ENCODE data around the gene NTNG1.

The NTNG1 gene

DNA sequence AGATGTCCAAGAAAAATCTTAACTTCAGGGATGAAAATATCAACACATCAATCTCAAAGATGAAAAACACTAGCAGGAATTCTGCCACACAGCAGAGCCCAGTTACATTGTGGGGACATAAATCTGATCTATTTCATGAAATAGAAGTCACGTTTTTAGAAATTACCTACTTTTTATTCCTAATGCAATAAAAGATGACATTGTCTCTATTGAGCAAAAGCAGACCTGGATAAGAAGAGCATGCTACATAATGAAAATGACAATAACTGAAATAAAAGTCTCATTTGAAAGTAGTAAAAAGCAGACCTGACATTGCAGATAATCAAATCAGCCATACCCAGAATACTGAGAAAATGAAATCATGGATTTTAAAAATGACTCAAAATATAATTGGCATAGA lies 156.8 kb downstream of the NTNG1 start:
- no peak for DNase-seq (ENCODE audit: low read depth)

DNA sequence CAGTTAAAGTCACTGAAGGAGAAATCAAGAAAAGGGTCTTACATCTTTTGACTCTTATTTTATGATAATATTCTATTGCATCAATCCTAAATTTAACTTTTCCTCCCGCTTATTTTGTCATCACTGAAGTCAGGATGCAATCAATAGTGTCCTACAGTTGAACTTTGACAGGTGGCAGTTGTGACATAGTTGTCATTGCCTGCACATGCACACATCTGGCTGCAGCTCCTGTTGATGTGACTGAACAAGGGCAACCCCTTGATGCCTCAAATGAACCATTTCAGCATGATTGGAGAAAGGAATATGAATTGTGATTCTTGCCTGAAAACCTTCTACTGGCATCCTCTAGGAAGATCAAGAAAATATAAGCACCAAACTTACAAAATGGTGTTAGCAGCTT lies 157.7 kb downstream of the NTNG1 start:
- DNase-seq (ENCODE audit: low read depth): no peak
- no peak overlapping the region for H3K4me3 ChIP-seq (ENCODE audit: low read depth, low read length)

More for the DNA sequence above, 156.8 kb downstream of the NTNG1 start:
- no peak overlapping the region for H3K4me3 ChIP-seq (ENCODE audit: low read depth, low read length)

DNA sequence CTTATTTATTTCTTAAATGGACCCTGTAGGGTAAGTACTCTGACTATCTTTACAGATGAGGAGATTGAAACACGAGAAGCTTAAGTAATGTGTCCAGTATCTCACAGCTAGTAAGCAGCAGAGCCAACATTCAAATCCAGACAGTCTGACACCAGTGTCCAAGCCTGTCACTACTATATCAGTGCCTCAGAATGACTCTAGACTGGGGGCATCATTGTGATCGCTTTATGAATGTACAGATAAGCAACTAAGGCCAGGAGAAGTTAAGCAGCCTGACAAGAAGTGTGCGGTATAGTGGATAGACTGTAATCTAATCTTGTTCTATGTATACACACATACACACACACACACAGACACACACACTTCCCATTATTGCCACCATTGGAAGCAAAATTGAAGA lies 158.7 kb downstream of the NTNG1 start:
- no peak for DNase-seq (ENCODE audit: low read depth)
- no peak overlapping the region for H3K4me3 ChIP-seq (ENCODE audit: low read depth, low read length)

DNA sequence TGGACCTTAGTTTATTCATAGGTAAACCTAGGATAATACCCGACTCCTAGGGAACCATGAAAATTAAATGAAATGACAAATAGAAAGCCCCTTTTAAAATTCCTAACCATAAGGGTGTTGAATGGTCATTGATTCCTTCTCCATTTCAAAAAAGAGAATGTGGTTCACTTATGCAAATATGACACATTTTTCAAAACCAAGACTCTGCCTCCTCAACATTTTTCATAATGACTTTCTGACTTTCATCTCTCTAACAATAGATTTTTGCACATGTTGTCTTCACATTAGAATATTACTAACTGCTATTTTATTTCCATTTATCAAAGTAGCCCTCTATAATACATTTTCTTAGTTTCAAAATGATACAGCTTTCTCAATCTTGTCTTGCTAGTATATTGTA lies 169.1 kb downstream of the NTNG1 start:
- no peak overlapping the region for H3K4me3 ChIP-seq (ENCODE audit: low read depth, low read length)
- no peak for DNase-seq (ENCODE audit: low read depth)

DNA sequence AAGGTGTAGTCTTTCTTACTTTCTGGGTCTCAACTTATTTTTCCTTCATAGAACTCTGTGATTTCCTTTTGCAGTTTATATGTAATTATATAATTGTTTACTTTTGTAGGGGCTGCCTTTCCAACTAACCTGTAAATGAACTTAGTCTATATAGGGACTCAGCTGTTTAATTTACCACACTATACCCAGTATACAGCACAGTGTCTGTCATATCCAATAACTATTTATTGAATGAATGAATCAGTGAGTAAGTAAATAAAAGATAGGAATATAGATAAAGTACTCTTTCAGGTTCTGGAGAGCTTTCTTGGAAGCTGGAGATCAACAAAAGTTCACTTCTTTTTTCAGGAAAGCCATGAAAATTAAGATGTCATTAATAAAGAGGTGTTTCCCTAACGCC lies 174.8 kb downstream of the NTNG1 start:
- H3K4me3 ChIP-seq (ENCODE audit: low read depth, low read length): no peak overlapping the region
- no peak for DNase-seq (ENCODE audit: low read depth)

DNA sequence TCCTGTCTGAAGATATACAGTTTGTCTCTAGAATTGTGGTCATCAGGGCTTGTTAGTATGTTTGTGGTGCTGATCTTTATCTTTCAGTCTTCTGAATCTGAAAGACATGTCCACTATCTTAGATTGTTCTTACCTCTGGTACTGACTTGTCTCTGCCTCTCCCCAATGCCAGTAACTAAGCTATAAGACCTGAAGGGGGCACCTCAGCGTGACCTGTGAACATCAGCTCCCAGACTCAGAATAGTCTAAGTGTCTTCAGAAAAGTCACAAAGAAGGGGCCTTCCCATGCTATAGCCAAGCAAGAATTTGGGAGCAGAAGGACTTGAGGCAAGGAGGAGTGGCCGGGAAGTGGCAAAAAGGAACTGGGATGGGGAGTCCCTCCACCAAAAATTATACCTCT lies 178.1 kb downstream of the NTNG1 start:
- no peak for DNase-seq (ENCODE audit: low read depth)

DNA sequence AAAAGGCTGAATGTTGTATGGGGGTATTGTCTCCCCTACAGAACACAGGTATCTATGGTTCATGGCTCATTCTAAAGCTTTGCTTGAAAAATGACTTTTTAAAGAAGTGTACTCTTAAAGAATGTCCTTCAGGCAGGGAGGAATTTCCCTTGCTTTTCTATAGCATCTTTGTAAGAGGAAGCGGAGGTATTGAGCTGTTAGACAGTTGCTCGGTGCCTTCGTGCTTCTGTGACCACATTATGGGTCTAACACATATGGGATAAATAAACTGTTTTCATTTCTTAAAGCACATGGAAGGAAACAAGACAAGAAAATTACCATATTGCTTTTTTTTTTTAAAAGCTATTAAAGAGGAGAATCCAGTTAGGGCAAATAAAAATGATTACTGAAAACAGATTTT lies 182.9 kb downstream of the NTNG1 start:
- no peak for DNase-seq (ENCODE audit: low read depth)
- no peak overlapping the region for H3K4me3 ChIP-seq (ENCODE audit: low read depth, low read length)

More for the DNA sequence above, 178.1 kb downstream of the NTNG1 start:
- no peak overlapping the region for H3K4me3 ChIP-seq (ENCODE audit: low read depth, low read length)

DNA sequence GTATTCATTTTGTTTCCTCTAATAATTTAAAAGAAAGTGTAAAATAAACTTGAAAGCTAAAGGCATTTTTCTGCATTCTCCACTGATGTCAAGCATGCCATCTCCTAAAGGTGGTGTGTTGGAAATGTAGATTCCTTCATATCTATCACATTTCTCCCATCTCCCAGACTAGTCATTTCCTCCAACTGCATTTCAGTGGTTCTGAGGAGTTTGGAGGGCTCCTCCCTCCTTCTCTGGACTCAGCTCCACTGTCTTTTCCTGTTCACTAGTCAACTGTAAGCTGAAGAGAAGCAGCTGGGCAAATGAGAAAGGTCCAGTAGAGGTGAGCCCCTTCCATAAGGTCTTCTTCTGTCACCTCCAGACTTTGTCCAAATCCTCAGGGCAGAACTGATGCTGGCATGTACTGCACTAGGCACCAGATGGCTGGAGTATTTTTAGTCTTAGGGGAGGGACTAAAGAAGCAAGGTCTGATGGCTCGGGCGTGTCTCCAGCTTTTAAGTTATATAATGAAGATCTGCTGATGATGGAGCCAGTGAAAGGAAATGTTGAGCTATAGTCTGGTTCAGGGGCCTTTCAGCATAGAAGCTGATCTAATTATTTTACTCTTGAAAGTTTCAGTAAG lies 186.1 kb downstream of the NTNG1 start:
- no peak for DNase-seq (ENCODE audit: low read depth)
- H3K4me3 ChIP-seq (ENCODE audit: low read depth, low read length): no peak overlapping the region

DNA sequence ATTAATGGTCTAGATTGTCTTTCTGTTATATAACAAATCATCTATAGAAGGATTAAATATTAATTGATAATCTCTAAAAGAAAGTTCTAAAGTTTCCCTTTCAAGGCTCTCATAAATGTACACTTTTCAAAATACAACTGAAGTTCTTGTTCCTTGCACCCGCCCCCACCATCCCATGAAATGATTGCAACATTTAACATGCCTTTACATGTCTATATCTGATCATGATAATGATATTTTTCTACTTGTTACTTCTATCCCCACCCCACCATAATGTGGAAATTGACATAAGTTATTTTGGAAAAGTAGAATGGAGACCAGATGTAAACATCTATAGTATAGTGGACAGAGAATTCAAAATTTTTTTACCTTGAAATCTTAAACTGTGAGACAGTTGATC lies 186.6 kb downstream of the NTNG1 start:
- H3K4me3 ChIP-seq (ENCODE audit: low read depth, low read length): no peak overlapping the region
- DNase-seq (ENCODE audit: low read depth): no peak

DNA sequence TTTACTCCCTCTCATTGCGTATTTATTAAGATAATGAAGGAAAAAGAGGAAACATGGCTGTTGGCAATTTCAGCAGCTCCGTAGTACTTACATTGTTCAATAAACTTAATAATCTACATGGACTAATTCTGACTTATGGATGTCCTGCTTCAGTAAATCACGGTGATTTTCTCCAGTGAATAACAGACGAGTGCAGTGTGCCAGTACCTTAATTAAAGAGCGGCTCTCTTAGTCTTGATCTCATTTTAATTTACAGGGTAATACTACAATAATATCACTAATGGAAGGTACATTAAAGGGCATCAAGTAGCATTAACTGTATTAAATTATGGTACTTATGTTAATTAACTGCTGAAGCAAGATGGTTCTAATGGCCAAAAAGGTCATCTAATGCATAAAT lies 187.2 kb downstream of the NTNG1 start:
- H3K4me3 ChIP-seq (ENCODE audit: low read depth, low read length): no peak overlapping the region
- no peak for DNase-seq (ENCODE audit: low read depth)

DNA sequence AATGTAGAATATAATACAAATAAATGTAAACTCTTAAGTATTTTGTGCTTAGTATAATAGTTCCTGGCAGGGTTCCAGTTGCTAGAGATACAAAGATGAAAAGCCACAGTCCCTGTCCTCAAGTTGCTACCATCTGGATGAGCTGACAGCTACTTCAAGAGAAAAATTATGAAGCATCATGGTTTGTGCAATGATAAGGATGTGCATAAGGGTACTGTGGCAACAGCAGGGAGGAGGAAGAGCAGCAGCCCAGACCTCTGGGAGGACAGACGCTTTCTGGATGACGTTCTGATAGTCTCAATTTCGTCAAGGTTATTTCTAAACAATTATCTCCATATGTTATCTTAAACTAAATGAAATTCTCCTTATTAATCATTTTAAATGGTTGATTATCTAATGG lies 198.9 kb downstream of the NTNG1 start:
- no peak overlapping the region for H3K4me3 ChIP-seq (ENCODE audit: low read depth, low read length)
- DNase-seq (ENCODE audit: low read depth): no peak

DNA sequence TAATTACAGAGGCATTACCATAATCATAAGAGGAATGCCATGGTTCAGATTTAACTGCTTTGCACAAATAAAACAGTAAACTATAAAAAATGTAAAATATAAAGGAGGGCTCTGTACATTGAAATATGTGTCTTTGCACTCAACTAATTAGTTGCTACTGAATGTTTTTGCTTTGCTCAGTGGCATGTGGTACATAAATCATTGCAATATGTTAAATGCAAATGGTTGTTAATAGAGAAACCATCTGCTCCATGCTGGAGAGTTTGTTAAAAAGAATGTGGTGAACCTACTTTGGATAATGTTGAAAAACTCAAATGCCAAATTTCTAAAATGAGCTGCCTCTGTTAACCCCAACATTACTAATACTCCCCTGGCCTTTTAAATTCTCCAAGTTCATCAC lies 201.5 kb downstream of the NTNG1 start:
- no peak for DNase-seq (ENCODE audit: low read depth)
- H3K4me3 ChIP-seq (ENCODE audit: low read depth, low read length): no peak overlapping the region

DNA sequence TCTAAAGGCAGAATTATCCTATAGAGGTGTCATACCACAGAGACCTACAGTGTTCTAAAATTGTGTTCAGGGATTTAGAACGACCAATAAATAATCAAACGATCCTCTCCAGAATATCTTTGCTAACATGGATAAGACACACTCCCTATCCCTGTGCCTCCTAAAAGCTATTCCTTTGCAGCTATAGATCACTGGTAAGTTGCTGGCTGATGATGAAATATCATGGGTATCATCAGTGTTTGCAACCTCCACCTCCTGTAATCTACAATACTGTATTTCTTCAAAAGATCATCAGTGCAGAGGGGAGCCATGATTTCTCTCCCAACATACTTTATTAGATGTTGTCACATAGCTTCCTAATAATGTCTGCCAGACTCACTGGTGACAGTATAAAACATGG lies 201.9 kb downstream of the NTNG1 start:
- no peak for DNase-seq (ENCODE audit: low read depth)
- no peak overlapping the region for H3K4me3 ChIP-seq (ENCODE audit: low read depth, low read length)

DNA sequence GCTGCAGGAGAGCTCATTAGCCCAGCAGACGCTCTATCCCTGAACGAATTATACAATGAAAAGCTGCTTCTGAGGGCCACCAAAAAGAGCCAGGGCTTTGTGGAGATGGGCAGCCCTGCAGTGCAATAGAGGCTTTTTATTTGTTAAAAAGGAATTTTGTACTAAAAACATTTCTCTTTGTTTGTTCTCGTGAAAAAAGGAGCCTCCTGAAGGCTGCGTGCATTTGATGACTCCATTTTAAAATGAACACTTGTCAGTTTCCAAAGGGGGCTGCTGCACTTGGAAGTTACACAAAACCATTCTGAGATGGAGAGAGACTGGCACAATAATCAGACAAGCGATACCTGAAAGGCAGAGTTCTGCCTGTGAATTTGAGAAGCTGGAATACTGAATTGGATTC lies 202.8 kb downstream of the NTNG1 start:
- no peak overlapping the region for H3K4me3 ChIP-seq (ENCODE audit: low read depth, low read length)
- DNase-seq (ENCODE audit: low read depth): no peak

DNA sequence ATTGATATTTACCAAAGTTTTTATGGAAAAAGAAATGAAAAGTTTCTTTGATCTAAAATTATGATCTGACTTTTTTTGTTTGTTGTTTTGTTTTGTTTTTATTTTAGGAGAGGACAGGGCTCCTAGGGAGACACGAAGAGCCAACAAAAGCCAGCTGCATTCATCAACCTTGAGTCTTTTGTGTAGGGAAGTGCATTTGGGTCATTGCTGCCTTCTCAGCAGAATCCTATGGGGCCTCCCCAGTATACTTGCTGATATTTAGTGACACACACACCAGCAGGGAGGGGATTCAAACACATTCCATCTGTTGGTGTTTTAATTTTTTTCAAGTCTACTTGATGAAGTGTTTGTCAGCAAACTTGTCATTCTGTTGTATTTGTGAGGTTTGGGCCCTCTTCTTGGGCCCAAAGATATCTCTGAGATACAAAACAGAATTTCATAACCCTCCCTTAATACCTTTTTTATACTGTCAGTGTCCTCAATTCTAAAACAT lies 203.5 kb downstream of the NTNG1 start:
- no peak for DNase-seq (ENCODE audit: low read depth)
- no peak overlapping the region for H3K4me3 ChIP-seq (ENCODE audit: low read depth, low read length)

DNA sequence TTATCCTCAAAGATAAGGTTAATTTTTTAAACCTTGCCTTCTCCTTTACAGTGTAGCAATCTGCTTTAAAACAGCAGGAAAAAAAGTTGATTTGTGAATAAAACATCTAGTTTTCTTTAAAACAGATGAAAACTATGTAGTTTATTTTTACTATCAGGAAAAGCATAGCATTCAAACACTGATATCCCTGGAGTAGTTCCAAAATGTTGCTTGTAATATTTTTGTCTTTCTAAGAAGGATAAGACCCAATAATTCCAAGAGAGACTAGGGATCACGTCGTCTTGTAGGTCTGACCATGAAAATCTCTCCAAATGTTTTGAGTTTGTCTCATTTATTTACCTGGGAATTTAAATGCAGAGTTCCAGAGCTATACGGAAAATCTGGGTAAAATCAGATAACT lies 204.0 kb downstream of the NTNG1 start:
- no peak overlapping the region for H3K4me3 ChIP-seq (ENCODE audit: low read depth, low read length)
- no peak for DNase-seq (ENCODE audit: low read depth)

DNA sequence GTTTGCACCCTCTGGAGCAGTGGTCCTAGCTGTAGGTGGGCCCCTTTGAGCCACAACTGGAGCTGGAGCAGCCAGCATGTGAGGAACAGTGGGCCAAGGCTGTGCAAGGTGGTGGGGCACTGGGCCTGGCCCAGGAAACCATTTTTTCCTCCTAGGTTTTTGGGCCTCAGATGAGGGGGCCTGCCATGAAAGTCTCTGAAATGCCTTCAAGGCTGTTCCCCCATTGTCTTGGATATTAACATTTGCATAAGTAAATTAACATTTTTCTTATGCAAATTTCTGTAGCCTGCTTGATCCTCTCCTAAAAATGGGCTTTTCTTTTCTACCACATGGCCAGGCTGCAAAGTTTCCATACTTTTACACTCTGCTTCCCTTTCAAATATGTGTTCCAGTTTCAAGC lies 212.0 kb downstream of the NTNG1 start:
- H3K4me3 ChIP-seq (ENCODE audit: low read depth, low read length): no peak overlapping the region
- DNase-seq (ENCODE audit: low read depth): no peak

DNA sequence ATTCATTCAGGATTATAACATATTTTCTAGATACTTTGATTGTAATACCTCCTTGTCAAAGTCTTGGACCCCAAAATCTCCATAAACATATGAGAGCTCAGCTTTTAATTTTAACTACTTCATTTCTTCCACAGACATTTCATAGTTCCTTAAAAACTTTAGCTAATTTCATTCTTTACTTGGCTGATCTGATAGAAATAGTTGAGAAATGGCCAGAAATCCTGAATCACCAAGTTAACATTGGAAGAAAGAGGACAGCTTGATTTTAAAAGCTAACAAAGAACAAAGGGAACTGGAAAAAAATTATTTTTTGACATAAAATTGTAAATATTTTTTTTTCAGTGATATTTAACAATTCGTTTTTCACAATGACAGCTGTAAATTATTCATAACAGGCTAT lies 216.5 kb downstream of the NTNG1 start:
- DNase-seq (ENCODE audit: low read depth): no peak
- H3K4me3 ChIP-seq (ENCODE audit: low read depth, low read length): no peak overlapping the region

DNA sequence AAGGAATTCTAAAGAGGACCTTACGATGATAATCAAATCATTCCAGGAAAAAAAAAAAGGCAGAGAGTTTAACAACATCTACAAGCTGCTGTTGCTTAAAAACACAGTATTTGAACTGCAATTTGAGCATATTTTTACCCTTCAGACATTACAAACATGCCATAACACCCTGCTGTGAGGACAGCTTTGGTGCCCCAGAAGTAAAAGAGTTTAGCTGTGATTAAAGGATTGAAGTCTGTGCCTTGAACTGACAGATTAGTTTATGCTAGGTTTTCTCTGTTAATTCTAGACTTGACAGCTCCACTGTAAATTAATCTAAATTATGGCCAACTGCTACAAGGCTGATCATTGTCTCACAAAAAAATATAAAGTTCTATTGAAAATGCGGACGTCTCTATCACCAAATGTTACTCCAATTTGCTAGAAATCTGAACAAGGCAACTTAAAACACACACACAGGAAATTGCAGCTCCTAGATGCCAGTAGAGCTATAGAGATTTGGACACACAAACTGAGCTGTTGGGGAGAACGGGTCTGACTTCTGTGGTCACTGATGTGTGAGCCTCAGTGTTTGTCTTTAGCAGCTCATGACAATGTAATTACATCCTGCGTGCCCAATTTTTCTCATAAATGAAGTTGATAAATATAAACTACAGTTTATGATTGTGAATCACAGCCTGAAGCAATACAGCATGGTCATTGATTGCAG lies 217.9 kb downstream of the NTNG1 start:
- DNase-seq (ENCODE audit: low read depth): no peak
- H3K4me3 ChIP-seq (ENCODE audit: low read depth, low read length): no peak overlapping the region

DNA sequence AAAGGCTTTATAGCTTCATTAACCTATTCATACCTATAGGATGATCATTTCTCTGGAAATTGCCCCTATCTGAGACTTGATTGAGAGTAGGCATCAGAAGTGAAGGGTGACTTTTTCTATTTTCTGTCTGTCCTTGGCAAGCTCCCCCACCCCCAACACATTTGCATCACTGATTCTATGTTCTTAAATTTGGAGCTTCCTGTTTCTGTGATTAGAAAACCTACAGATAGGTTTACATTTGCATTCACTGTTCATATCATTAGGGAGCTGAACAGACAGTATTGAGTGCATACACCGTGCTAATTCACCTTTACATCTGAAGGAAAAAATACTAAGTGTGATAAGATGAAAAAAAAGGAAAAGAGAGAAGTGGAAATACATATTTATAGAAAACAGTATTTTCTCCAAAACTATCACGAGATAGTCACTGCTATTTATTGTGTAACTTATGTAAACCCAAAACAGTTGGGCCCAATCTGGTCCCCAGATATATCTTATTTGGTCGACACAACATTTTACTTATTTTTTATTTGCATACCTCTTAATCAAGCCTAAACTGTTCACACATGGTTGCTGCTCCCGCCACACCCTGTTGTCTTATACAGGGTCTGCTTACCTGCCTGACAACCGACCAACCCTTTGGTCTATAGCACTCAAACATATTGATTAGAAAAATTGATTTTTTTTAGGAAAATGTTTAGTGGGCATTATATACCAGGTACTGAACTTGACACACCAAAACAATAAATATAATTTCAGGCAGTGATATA lies 218.8 kb downstream of the NTNG1 start:
- no peak for DNase-seq (ENCODE audit: low read depth)
- H3K4me3 ChIP-seq (ENCODE audit: low read depth, low read length): no peak overlapping the region
